Neutrophil (primary cell): ENCODE results near the gene FAM90A1.
"Not testable (repeated sequence)": the region's sequence is repeated elsewhere in the genome, so short reads cannot be mapped to it uniquely, and the experiment has no call there.

ENCODE experiments used
- H3K27ac ChIP-seq: fragments of 200-600 bp; sonication (generic); 2 replicates; pipeline ENCODE4 v1.5.1; 2016; ENCODE audit warnings: mild to moderate bottlenecking, moderate library complexity
- H3K27me3 ChIP-seq: fragments of 200-600 bp; sonication (generic); 2 replicates; pipeline ENCODE4 v1.6.0; 2016; ENCODE audit warnings: mild to moderate bottlenecking
- H3K36me3 ChIP-seq: fragments of 200-600 bp; sonication (generic); 2 replicates; pipeline ENCODE4 v1.5.1; 2017
- H3K4me1 ChIP-seq, 2 experiments: fragments of 200-600 bp in 1 of 2; sonication (generic) in 1 of 2; 1 replicate in 1 of 2; 2 replicates in 1 of 2; pipeline versions ENCODE4 v1.5.1 to v1.6.1; 2013 to 2016; ENCODE audit warnings: low read depth in 1 of 2, low read length in 1 of 2, mild to moderate bottlenecking in 1 of 2, moderate library complexity in 1 of 2; ENCODE audit not compliant: control insufficient read depth in 1 of 2, insufficient read depth in 1 of 2
- H3K4me3 ChIP-seq, 2 experiments: fragments of 200-600 bp in 1 of 2; sonication (generic) in 1 of 2; 1 replicate in 1 of 2; 2 replicates in 1 of 2; pipeline ENCODE4 v1.5.1; 2013 to 2016; ENCODE audit warnings: low read depth in 1 of 2, low read length in 1 of 2, mild to moderate bottlenecking in 1 of 2, moderate library complexity in 1 of 2
- H3K9me3 ChIP-seq: fragments of 200-600 bp; sonication (generic); 2 replicates; pipeline ENCODE4 v1.5.1; 2016
- CTCF ChIP-seq: fragments of 200-600 bp; sonication (generic); IDR thresholded peaks from 2 replicates; pipeline ENCODE4 v1.5.1; 2016; ENCODE audit warnings: antibody characterized with exemption

FAM90A1 gene

GRCh38 chr12:8242880-8243681, 15.7 kb upstream of the FAM90A1 start:
- H3K36me3 ChIP-seq, H3K4me1 ChIP-seq, H3K9me3 ChIP-seq: not testable (repeated sequence)
- H3K27ac ChIP-seq = peak overlapping the region; percentile 71
- peaks cover 22% of the 10 kb centered on the region for H3K27me3 ChIP-seq
- peak overlapping the region; percentile 67 to 78 for H3K4me3 ChIP-seq
- peak; percentile 7 for TF ChIP-seq CTCF

- Histone ChIP-seq H3K27me3 (peaks cover 22% of the 10 kb centered on the region), H3K4me3 (peak overlapping the region; percentile 67 to 78), H3K27ac (peak overlapping the region; percentile 71)
- not testable (repeated sequence) for H3K4me1 ChIP-seq, H3K36me3 ChIP-seq, H3K9me3 ChIP-seq
These were observed 15.1 kb upstream of the FAM90A1 start for GRCh38 chr12:8242622-8242879.

GRCh38 chr12:8241917-8242621, 14.7 kb upstream of the FAM90A1 start:
- H3K4me3 ChIP-seq = peak overlapping the region; percentile 67 to 78
- H3K9me3 ChIP-seq, H3K4me1 ChIP-seq, H3K36me3 ChIP-seq: not testable (repeated sequence)
- peak overlapping the region; percentile 71 for H3K27ac ChIP-seq
- peaks cover 22% of the 10 kb centered on the region for H3K27me3 ChIP-seq

- H3K27ac ChIP-seq, H3K36me3 ChIP-seq, H3K4me3 ChIP-seq: not testable (repeated sequence)
These were observed 13.1 kb upstream of the FAM90A1 start for GRCh38 chr12:8240340-8241114.

GRCh38 chr12:8237031-8237430, 9.6 kb upstream of the FAM90A1 start:
- H3K36me3 ChIP-seq, H3K4me3 ChIP-seq, H3K27ac ChIP-seq, H3K4me1 ChIP-seq, H3K9me3 ChIP-seq, H3K27me3 ChIP-seq: not testable (repeated sequence)

More at GRCh38 chr12:8240340-8241114, 13.1 kb upstream of the FAM90A1 start:
- peaks cover 17% of the 10 kb centered on the region for H3K27me3 ChIP-seq
- not testable (repeated sequence) for H3K4me1 ChIP-seq, H3K9me3 ChIP-seq

- H3K36me3 ChIP-seq, H3K27ac ChIP-seq, H3K27me3 ChIP-seq, H3K9me3 ChIP-seq, H3K4me3 ChIP-seq, H3K4me1 ChIP-seq: not testable (repeated sequence)
These were observed 8.1 kb upstream of the FAM90A1 start for GRCh38 chr12:8235316-8236157.

GRCh38 chr12:8234746-8235145, 7.3 kb upstream of the FAM90A1 start:
- H3K27me3 ChIP-seq, H3K36me3 ChIP-seq, H3K9me3 ChIP-seq: not testable (repeated sequence)

GRCh38 chr12:8233935-8234495, 6.6 kb upstream of the FAM90A1 start:
- not testable (repeated sequence) for H3K27ac ChIP-seq, H3K9me3 ChIP-seq, H3K4me1 ChIP-seq, H3K4me3 ChIP-seq, H3K36me3 ChIP-seq, H3K27me3 ChIP-seq

More at GRCh38 chr12:8234746-8235145, 7.3 kb upstream of the FAM90A1 start:
- not testable (repeated sequence) for H3K4me3 ChIP-seq, H3K27ac ChIP-seq, H3K4me1 ChIP-seq

GRCh38 chr12:8233300-8233855, 6.0 kb upstream of the FAM90A1 start:
- H3K4me3 ChIP-seq, H3K36me3 ChIP-seq, H3K27me3 ChIP-seq, H3K9me3 ChIP-seq, H3K4me1 ChIP-seq, H3K27ac ChIP-seq: not testable (repeated sequence)
